ENCODE results near the gene ST6GALNAC5. TPM values are rescaled to one million over a fixed set of nuclear protein-coding genes. Genes with fewer than 3 reads are reported as not detected.

ST6GALNAC5 gene
- total and polyA plus RNA-seq, 2 of the 13 experiments (the other 11 are each of a cell fraction or from before 2014, with no cell fraction given), result not detected

DNA sequence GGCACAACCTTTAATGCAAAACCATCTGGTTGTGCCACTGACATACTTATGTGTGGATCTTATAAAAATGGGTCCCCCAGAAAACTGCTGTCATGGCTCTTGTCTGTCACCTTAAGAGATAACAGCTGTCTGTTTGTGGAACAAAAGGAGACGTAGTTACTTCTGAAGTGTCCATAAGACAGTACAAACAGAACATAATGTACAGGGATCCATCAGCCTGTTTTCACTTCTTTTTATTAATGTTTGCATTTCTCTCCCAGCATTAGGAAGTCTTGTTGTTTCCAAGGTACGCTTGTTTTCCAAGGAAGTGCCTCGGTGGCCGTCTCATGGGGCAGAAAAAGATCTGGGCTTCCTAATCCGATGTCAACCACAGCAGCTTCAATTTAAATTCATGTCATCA lies 11.2 kb upstream of the ST6GALNAC5 start (continued):
- TF ChIP-seq, protein P1, sequence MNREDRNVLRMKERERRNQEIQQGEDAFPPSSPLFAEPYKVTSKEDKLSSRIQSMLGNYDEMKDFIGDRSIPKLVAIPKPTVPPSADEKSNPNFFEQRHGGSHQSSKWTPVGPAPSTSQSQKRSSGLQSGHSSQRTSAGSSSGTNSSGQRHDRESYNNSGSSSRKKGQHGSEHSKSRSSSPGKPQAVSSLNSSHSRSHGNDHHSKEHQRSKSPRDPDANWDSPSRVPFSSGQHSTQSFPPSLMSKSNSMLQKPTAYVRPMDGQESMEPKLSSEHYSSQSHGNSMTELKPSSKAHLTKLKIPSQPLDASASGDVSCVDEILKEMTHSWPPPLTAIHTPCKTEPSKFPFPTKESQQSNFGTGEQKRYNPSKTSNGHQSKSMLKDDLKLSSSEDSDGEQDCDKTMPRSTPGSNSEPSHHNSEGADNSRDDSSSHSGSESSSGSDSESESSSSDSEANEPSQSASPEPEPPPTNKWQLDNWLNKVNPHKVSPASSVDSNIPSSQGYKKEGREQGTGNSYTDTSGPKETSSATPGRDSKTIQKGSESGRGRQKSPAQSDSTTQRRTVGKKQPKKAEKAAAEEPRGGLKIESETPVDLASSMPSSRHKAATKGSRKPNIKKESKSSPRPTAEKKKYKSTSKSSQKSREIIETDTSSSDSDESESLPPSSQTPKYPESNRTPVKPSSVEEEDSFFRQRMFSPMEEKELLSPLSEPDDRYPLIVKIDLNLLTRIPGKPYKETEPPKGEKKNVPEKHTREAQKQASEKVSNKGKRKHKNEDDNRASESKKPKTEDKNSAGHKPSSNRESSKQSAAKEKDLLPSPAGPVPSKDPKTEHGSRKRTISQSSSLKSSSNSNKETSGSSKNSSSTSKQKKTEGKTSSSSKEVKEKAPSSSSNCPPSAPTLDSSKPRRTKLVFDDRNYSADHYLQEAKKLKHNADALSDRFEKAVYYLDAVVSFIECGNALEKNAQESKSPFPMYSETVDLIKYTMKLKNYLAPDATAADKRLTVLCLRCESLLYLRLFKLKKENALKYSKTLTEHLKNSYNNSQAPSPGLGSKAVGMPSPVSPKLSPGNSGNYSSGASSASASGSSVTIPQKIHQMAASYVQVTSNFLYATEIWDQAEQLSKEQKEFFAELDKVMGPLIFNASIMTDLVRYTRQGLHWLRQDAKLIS (CRISPR knock-in tag; IDR thresholded peaks at IDR 0.05), result no peak
- TF ChIP-seq, protein P2, sequence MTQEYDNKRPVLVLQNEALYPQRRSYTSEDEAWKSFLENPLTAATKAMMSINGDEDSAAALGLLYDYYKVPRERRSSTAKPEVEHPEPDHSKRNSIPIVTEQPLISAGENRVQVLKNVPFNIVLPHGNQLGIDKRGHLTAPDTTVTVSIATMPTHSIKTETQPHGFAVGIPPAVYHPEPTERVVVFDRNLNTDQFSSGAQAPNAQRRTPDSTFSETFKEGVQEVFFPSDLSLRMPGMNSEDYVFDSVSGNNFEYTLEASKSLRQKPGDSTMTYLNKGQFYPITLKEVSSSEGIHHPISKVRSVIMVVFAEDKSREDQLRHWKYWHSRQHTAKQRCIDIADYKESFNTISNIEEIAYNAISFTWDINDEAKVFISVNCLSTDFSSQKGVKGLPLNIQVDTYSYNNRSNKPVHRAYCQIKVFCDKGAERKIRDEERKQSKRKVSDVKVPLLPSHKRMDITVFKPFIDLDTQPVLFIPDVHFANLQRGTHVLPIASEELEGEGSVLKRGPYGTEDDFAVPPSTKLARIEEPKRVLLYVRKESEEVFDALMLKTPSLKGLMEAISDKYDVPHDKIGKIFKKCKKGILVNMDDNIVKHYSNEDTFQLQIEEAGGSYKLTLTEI (CRISPR knock-in tag; conservative IDR thresholded peaks at IDR 0.05), result no peak
- no peak for TF ChIP-seq ZNF563 (CRISPR knock-in tag; IDR thresholded peaks at IDR 0.05)

DNA sequence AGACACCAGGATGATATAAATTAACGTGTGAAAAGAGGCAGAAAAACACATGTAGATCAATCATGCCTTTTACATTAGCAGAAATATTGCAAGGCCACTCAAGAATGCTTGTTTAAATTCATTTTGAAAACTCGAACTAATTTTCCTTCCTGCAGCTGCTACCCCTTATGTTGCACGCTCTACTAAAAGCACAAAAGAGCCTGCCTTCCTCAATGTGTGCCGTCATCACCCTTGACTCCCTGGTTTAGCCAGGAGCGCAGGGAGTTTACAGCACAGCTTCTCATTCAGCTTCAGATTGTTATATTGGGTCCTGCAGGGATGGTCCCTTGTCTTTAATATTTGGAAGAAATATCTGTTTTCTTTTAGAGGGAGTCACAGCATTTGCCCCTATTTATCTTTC lies 10.1 kb upstream of the ST6GALNAC5 start:
- Histone ChIP-seq H3K4me3 (replicated peaks in 1 of 3; ENCODE audit: insufficient read depth in 1 of 3, low read depth in 2 of 3, low read length in 3 of 3) (no peak overlapping the region), H3K27ac (ENCODE audit: extremely low read length, insufficient read depth, low read length) (no peak overlapping the region), H2AFZ (ENCODE audit: low read length) (no peak overlapping the region), H3K4me2 (ENCODE audit: low read depth, low read length) (no peak overlapping the region), H3K9me3 (ENCODE audit: low read length) (no peaks in the 10 kb centered on the region), H3K9ac (ENCODE audit: insufficient read depth, low read depth, low read length) (no peak overlapping the region), H3K4me1 (ENCODE audit: insufficient read depth, low read length) (no peaks in the 10 kb centered on the region), H4K20me1 (ENCODE audit: insufficient read depth, low read length) (no peaks in the 10 kb centered on the region), H3K79me2 (ENCODE audit: insufficient read depth, low read length) (no peaks in the 10 kb centered on the region), H3K36me3 (replicated peaks in 1 of 2; ENCODE audit: control insufficient read depth in 1 of 2, insufficient read depth in 2 of 2, low read length in 2 of 2) (no peaks in the 10 kb centered on the region), H3K27me3 (ENCODE audit: control insufficient read depth in 1 of 2, insufficient read depth in 2 of 2, low read length in 2 of 2) (no peaks in the 10 kb centered on the region)
- CTCF ChIA-PET (ENCODE audit: low intra/inter-chr PET ratio, low total read pairs), result no interaction called here
- in situ Hi-C loops (cut with HindIII; ENCODE audit: extremely low pct_ligation_motif_present, low pct_unique_long_range_greater_than_20kb), result no loop called here
- WGBS (ENCODE audit: low lambda C conversion rate), result 14% methylated on average over 5 of the region's 5 CpGs
- ATAC-seq, result no peak
- intact Hi-C loops (cut with micrococcal nuclease; ENCODE audit: unreplicated experiment), result no loop called here
- TF ChIP-seq DNMT3B (CRISPR knock-in tag; conservative IDR thresholded peaks at IDR 0.05), result no peak
- no peak for TF ChIP-seq ATAD3A (CRISPR knock-in tag; IDR thresholded peaks at IDR 0.05)
- no peak for TF ChIP-seq RFX5 (IDR thresholded peaks at IDR 0.05; ENCODE audit: low read depth, low read length)
- TF ChIP-seq, protein P3, sequence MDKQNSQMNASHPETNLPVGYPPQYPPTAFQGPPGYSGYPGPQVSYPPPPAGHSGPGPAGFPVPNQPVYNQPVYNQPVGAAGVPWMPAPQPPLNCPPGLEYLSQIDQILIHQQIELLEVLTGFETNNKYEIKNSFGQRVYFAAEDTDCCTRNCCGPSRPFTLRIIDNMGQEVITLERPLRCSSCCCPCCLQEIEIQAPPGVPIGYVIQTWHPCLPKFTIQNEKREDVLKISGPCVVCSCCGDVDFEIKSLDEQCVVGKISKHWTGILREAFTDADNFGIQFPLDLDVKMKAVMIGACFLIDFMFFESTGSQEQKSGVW (CRISPR knock-in tag; IDR thresholded peaks at IDR 0.05; ENCODE audit: borderline replicate concordance), result no peak
- no peak for TF ChIP-seq ZSCAN31 (CRISPR knock-in tag; IDR thresholded peaks at IDR 0.05; ENCODE audit: low read depth)
- no peak for TF ChIP-seq BCL6 (CRISPR knock-in tag; IDR thresholded peaks at IDR 0.05)
- TF ChIP-seq, protein P4, sequence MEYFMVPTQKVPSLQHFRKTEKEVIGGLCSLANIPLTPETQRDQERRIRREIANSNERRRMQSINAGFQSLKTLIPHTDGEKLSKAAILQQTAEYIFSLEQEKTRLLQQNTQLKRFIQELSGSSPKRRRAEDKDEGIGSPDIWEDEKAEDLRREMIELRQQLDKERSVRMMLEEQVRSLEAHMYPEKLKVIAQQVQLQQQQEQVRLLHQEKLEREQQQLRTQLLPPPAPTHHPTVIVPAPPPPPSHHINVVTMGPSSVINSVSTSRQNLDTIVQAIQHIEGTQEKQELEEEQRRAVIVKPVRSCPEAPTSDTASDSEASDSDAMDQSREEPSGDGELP (IDR thresholded peaks at IDR 0.05; ENCODE audit: borderline replicate concordance, low read depth), result no peak
- BruUV-seq (replicated peaks), result no TSS peak
- DNase-seq (ENCODE audit: low spot score), result no peak
- POLR2A ChIA-PET, result no interaction called here
- no peak for FAIRE-seq

Data from HepG2 (cell line).